Measurements from ENCODE around the gene CERS1.
"Not testable (repeated sequence)": the region's sequence is repeated elsewhere in the genome, so short reads cannot be mapped to it uniquely, and the experiment has no call there.

Gene CERS1

GRCh38 chr19:18919086-18919899 lies 23.3 kb upstream of the CERS1 start, which contains the start of the genes COPE and DDX49:
Gene COPE, minus strand, starts transcription at chr19:18919387. Its CDS starts 39 bp downstream, at chr19:18919348.
Gene DDX49, plus strand, starts transcription at chr19:18919715. Its CDS starts 27 bp downstream, at chr19:18919742.
- TF ChIP-seq CTCF (conservative IDR thresholded peaks at IDR 0.05; ENCODE audit: low read depth, low read length) = no peak
- peak within 1 kb of the TSS; percentile 97 for H3K4me3 ChIP-seq (ENCODE audit: low read depth, low read length)
- peak; percentile 100 for DNase-seq (ENCODE audit: low read depth)

- not testable (repeated sequence) for DNase-seq (ENCODE audit: low read depth); H3K4me3 ChIP-seq (ENCODE audit: low read depth, low read length)
These were observed 21.6 kb upstream of the CERS1 start for GRCh38 chr19:18917593-18917992.

- peak; percentile 46 for TF ChIP-seq CTCF (conservative IDR thresholded peaks at IDR 0.05; ENCODE audit: low read depth, low read length)
- peak; percentile 39 for DNase-seq (ENCODE audit: low read depth)
- H3K4me3 ChIP-seq (ENCODE audit: low read depth, low read length) = no peak overlapping the region
These were observed 19.7 kb upstream of the CERS1 start for GRCh38 chr19:18915639-18916038.

- no peak for TF ChIP-seq CTCF (conservative IDR thresholded peaks at IDR 0.05; ENCODE audit: low read depth, low read length)
- H3K4me3 ChIP-seq (ENCODE audit: low read depth, low read length) = no peak overlapping the region
- DNase-seq (ENCODE audit: low read depth) = no peak
These were observed 17.5 kb upstream of the CERS1 start for GRCh38 chr19:18913466-18913865.

- DNase-seq (ENCODE audit: low read depth) = no peak
- no peak for TF ChIP-seq CTCF (conservative IDR thresholded peaks at IDR 0.05; ENCODE audit: low read depth, low read length)
- H3K4me3 ChIP-seq (ENCODE audit: low read depth, low read length) = no peak overlapping the region
These were observed 17.0 kb upstream of the CERS1 start for GRCh38 chr19:18912933-18913332.

- no peak overlapping the region for H3K4me3 ChIP-seq (ENCODE audit: low read depth, low read length)
- no peak for TF ChIP-seq CTCF (conservative IDR thresholded peaks at IDR 0.05; ENCODE audit: low read depth, low read length)
- DNase-seq (ENCODE audit: low read depth) = no peak
These were observed 15.0 kb upstream of the CERS1 start for GRCh38 chr19:18910801-18911436.

GRCh38 chr19:18910010-18910409 lies 14.1 kb upstream of the CERS1 start:
- no peak for TF ChIP-seq CTCF (conservative IDR thresholded peaks at IDR 0.05; ENCODE audit: low read depth, low read length)
- no peak overlapping the region for H3K4me3 ChIP-seq (ENCODE audit: low read depth, low read length)
- DNase-seq (ENCODE audit: low read depth) = no peak
